Adrenal gland (tissue), 5 donors: ENCODE results near the gene MMADHC.

Experiments used
- CTCF ChIP-seq, 6 experiments: fragments of 450-650 bp in 4 of 6; fragments of 200-600 bp in 2 of 6; sonication (generic) in 1 of 6; IDR thresholded peaks; 1 replicate in 5 of 6; 2 replicates in 1 of 6; pipeline versions ENCODE4 v1.5.1 to v1.8.0; 2016 to 2021; ENCODE audit warnings: antibody characterized with exemption in 6 of 6, mild to moderate bottlenecking in 2 of 6, moderate library complexity in 1 of 6
- POLR2A ChIP-seq, 2 donors: fragments of 450-650 bp; IDR thresholded peaks; one replicate each; pipeline ENCODE4 v1.6.1; 2017; ENCODE audit warnings: antibody characterized with exemption in 2 of 2, mild to moderate bottlenecking in 2 of 2, moderate library complexity in 1 of 2
- donor health status: DM: no; HTN: no; CAD: no.

- TF ChIP-seq CTCF (IDR thresholded peaks at IDR 0.05) (no peak), POLR2A (IDR thresholded peaks at IDR 0.05) (no peak)
Measured at GRCh38 chr2:149612122-149612521, 24.5 kb upstream of the MMADHC start.
